ENCODE measurements around the gene TH.

- no peak for TF ChIP-seq CTCF (IDR thresholded peaks at IDR 0.05)
- TF ChIP-seq POLR2AphosphoS5 (IDR thresholded peaks at IDR 0.05): no peak
- no peak for TF ChIP-seq POLR2A (IDR thresholded peaks at IDR 0.05)
Measured at GRCh38 chr11:2122907-2123627, 48.5 kb downstream of the TH start.

All from suprapubic skin (tissue), 4 donors.